NK-92 (cell line): ENCODE measurements around the gene ABCC6.
"Not testable (repeated sequence)": the region's sequence is repeated elsewhere in the genome, so short reads cannot be mapped to it uniquely, and the experiment has no call there.

Source experiments
- DNase-seq: peaks from one replicate; lab custom pipeline; 2025; ENCODE audit not compliant: unreplicated experiment; lab: John Stamatoyannopoulos, UW

Gene ABCC6

GRCh38 chr16:16190966-16191365 is 32.3 kb downstream of the ABCC6 start:
- DNase-seq, result not testable (repeated sequence)

DNA sequence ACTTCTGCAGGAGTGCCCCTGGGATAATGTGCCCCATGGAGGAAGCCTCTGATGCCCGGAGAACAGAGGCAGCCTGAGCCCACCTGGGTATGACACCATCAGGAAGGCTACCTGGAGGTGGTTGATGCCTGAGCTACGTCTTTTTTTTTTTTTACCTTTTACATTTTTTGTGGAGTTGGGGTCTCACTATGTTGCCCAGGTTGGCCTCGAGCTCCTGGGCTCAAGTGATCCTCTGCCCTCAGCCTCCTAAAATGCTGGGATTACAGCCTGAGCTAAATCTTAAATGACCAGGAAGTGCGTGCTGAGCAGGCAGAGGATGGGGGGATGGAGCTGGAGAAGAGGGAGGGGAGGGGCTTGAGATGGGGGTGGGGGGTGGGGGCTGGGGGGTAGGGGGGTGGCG is 32.7 kb downstream of the ABCC6 start:
- no peak for DNase-seq

DNA sequence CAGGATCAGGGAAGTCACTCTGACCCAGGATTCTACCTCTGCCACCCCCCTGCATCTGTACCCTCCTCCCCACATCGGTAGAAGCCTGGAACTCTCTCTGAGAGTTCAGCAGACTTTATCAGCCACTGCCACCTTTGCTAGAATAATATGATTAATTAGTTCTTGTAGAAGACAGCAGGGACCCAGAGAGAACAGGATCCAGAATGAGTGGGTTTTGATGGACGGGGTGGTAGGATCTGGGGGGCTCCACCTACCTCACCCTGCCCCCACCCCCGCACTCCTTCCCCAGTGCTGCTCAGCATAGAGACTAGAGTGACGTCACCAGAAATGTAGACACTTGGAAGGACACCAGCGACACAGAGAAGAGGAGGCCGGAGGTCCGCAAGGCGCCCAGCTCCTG is 33.5 kb downstream of the ABCC6 start:
- no peak for DNase-seq

GRCh38 chr16:16188827-16189226 is 34.5 kb downstream of the ABCC6 start:
- DNase-seq, result no peak

DNA sequence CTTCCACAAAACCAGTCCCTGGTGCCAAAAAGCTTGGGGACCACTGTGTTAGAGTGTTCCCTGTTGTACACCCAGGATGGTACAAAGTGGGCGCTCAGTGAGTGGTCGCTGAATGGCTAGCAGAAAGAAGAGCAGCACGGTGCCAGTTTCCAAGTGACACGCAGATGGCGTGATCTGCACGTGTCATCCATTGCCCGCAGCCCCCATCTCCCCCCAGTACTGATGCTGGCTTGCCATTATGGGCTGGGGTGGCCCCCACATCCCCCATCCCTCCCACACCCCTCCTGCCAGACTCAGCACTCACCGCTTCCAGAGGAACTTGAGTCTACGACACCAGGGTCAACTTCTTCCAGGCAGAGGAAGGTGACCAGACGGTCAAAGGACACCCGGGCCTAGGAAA is 36.5 kb downstream of the ABCC6 start:
- no peak for DNase-seq

GRCh38 chr16:16185095-16185494 is 38.2 kb downstream of the ABCC6 start:
- DNase-seq, result no peak

DNA sequence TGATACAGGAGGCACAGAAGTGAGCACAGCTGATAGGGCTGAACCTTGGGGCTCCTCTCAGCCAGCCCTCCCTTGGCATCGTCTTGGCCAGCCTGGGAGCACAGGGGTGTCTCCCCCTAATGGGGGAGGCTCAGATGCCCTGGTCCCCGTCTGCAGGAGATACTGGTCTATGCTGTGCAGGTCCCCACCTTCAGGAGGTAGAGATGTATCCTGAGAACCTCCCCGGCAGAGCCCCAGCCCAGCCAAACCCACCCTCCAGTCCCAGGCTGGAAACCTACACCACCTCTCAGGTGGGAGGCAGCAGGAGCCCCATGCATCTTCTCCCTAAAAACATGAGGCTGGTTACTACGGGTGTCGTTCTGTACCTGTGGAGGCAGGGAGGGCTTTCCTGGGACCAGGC is 38.7 kb downstream of the ABCC6 start:
- DNase-seq, result no peak

GRCh38 chr16:16183562-16183961 is 39.7 kb downstream of the ABCC6 start:
- DNase-seq, result no peak

DNA sequence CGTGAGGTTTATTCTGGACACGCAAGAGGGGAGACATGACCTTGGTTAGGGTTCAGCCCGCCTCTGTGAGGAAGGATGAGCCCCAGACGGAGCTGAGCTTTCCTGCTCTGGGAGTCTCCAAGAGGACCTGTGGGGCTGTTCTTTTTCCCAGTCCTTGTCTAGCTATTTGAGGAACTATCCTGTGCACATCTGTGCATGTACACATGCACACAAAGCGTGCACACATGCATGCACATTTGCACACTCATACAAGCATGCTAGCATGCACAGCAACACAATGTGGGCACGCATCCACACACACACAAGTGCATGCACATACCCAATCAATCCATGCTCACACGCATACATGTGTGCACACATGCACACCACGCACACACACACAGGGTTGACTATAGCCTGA is 40.4 kb downstream of the ABCC6 start:
- no peak for DNase-seq

- not testable (repeated sequence) for DNase-seq
Observed at GRCh38 chr16:16181748-16182147, 41.5 kb downstream of the ABCC6 start.

- no peak for DNase-seq
Observed at GRCh38 chr16:16178455-16179162, 44.7 kb downstream of the ABCC6 start.

- DNase-seq, result no peak
Observed at GRCh38 chr16:16176328-16176727, 47.0 kb downstream of the ABCC6 start.

GRCh38 chr16:16175296-16175695 is 48.0 kb downstream of the ABCC6 start:
- DNase-seq, result no peak

GRCh38 chr16:16172991-16173390 is 50.3 kb downstream of the ABCC6 start:
- DNase-seq, result no peak

- DNase-seq, result no peak
Observed at GRCh38 chr16:16171332-16171919, 51.9 kb downstream of the ABCC6 start.

DNA sequence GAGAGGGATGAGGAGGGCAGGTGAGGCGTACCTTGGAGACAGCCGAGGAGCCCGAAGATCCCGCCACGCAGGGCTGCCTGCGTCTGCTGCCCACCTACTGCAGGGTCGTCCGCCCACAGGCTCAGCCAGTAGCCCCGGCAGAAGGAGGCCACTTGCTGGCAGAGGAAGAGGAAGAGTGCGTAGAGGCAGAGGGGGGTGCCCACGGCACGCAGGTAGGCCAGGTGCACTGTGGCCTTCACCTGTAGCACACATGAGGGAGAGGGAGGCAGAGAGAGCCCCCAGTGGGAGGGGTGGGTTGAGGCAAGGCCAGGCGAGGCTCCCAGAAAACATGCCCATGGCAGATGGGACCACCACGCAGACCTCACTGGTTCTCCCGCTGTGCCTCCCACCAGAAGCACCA is 53.7 kb downstream of the ABCC6 start:
- no peak for DNase-seq

DNA sequence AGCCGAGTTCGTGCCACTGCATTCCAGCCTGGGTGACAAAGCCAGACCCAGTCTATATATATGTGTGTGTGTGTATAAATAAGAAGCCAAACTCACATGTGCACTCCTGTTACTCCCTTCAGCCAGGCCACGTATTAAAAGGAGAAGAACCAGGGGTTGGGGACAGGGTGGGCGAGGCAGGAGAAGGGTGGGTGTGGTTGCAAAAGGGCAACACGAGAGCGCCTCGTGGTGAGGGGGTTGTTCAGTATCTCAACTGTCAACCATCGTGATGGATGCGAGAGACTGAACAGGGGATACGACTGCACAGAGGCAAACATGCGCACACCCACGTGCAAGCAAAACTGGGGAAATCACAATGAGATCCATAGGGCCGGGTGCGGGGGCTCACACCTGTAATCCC is 54.9 kb downstream of the ABCC6 start:
- no peak for DNase-seq

DNA sequence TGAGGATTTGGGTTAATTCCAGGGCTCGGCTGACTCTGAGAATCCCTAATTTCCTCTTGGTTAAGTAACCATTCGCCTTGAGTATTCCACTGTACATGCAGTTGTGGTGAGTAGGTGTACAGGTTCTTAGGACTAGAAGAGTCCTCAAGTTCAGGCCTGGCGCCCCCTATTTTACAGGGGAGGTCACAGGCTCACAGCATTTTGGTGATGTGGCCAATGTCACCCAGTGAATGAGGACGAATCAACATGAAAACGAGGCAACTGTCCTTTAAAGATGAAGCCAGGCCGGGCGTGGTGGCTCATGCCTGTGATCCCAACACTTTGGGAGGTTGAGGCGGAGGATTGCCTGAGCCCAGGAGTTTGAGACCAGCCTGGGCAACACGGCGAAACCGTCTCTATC is 55.4 kb downstream of the ABCC6 start:
- DNase-seq, result no peak

DNA sequence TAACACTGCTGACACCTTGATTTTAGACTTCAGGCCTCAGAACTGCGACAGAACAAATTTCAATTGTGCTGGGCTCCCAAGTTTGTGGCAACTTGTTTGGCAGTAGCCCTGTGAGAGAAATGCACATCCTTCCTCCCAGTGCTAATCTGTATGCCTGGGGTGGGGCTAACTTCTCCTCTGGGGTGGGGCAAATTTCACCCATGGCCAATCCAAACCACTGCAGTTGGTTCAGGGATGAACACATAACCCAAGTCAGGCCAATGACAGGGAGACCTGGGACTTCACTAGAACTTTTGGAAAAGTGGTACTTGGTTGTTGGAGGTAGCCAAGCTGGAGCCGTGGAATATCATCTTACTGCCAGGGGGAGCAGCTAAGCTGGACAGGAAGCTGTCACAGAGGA is 56.3 kb downstream of the ABCC6 start:
- no peak for DNase-seq

GRCh38 chr16:16166085-16166484 is 57.2 kb downstream of the ABCC6 start:
- no peak for DNase-seq

DNA sequence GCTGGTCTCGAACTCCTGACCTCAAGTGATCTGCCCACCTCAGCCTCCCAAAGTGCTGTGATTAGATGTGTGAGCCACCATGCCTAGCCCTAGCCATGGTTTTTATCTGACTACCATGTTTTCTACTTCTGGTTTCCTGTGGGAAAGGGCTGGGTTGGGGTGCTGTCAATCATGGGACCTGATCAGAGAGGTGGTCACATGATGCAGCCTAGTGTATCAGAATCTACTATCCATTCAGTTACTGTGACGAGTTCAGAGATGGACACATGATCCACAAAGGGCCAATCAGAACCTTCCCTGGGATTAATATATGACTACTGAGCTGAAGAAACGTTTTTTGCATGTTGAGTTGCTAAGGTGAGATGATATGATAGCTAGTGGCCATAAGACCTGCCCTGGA is 59.1 kb downstream of the ABCC6 start:
- no peak for DNase-seq

GRCh38 chr16:16163571-16163970 is 59.7 kb downstream of the ABCC6 start:
- DNase-seq, result no peak

GRCh38 chr16:16163109-16163508 is 60.2 kb downstream of the ABCC6 start:
- DNase-seq, result no peak
